H9 (cell line): Measurements from ENCODE around the gene CEBPE. TPM values are rescaled to one million over a fixed set of nuclear protein-coding genes. Genes with fewer than 3 reads are reported as not detected.

Experiments used
- DNase-seq: peaks from one replicate; pipeline ENCODE4 v3.0.0-alpha.2; 2017
- H2AFZ ChIP-seq: one replicate; pipeline ENCODE4 v1.6.1; 2013; ENCODE audit warnings: mild to moderate bottlenecking, low read length, control low read depth, moderate library complexity
- H2AK5ac ChIP-seq: 2 replicates; pipeline ENCODE4 v1.6.1; 2013; ENCODE audit warnings: low read length, control low read depth, mixed read lengths; ENCODE audit not compliant: insufficient read length
- H2BK120ac ChIP-seq: one replicate; pipeline ENCODE4 v1.6.1; 2013; ENCODE audit warnings: low read depth, mild to moderate bottlenecking, low read length, control low read depth, inconsistent platforms; ENCODE audit not compliant: poor library complexity, severe bottlenecking
- H2BK12ac ChIP-seq: 2 replicates; pipeline ENCODE4 v1.6.1; 2013; ENCODE audit warnings: low read length, control low read depth, mixed read lengths, low read depth; ENCODE audit not compliant: insufficient read length
- H2BK15ac ChIP-seq: 2 replicates; pipeline ENCODE4 v1.6.1; 2013; ENCODE audit warnings: low read depth, low read length, control low read depth
- H2BK20ac ChIP-seq: one replicate; pipeline ENCODE4 v1.6.1; 2013; ENCODE audit warnings: low read depth, mild to moderate bottlenecking, low read length, control low read depth, inconsistent platforms; ENCODE audit not compliant: poor library complexity, severe bottlenecking
- H2BK5ac ChIP-seq: 2 replicates; pipeline ENCODE4 v1.6.1; 2013; ENCODE audit warnings: low read length, control low read depth, mixed read lengths; ENCODE audit not compliant: insufficient read length
- H3K14ac ChIP-seq: 2 replicates; pipeline ENCODE4 v1.6.1; 2013; ENCODE audit warnings: low read length, control low read depth; ENCODE audit not compliant: insufficient read depth
- H3K18ac ChIP-seq: 2 replicates; pipeline ENCODE4 v1.6.1; 2013; ENCODE audit warnings: low read depth, mild to moderate bottlenecking, mixed read lengths, low read length, control low read depth; ENCODE audit not compliant: insufficient read length
- H3K23ac ChIP-seq: 2 replicates; pipeline ENCODE4 v1.6.1; 2013; ENCODE audit warnings: low read length, control low read depth, mixed read lengths, low read depth; ENCODE audit not compliant: insufficient read length
- H3K23me2 ChIP-seq: 2 replicates; pipeline ENCODE4 v1.6.1; 2013; ENCODE audit warnings: low read depth, mild to moderate bottlenecking, mixed read lengths, low read length, control low read depth; ENCODE audit not compliant: insufficient read length, poor library complexity, severe bottlenecking
- H3K27ac ChIP-seq: 2 replicates; pipeline ENCODE4 v1.5.1; 2013; ENCODE audit warnings: low read length, control low read depth, mixed read lengths, low read depth; ENCODE audit not compliant: insufficient read length
- H3K27me3 ChIP-seq: 2 replicates; pipeline ENCODE4 v1.6.1; 2013; ENCODE audit warnings: low read length, control low read depth, inconsistent platforms; ENCODE audit not compliant: insufficient read depth
- H3K4ac ChIP-seq: 2 replicates; pipeline ENCODE4 v1.6.1; 2013; ENCODE audit warnings: low read depth, mild to moderate bottlenecking, control low read depth, inconsistent platforms, low read length, moderate library complexity
- H3K4me1 ChIP-seq: 2 replicates; pipeline ENCODE4 v1.6.1; 2013; ENCODE audit warnings: low read length, control low read depth, inconsistent platforms; ENCODE audit not compliant: insufficient read depth
- H3K4me2 ChIP-seq: 2 replicates; pipeline ENCODE4 v1.6.1; 2013; ENCODE audit warnings: low read length, control low read depth, mixed read lengths; ENCODE audit not compliant: insufficient read length, insufficient read depth
- H3K56ac ChIP-seq: 2 replicates; pipeline ENCODE4 v1.6.1; 2013; ENCODE audit warnings: low read depth, mild to moderate bottlenecking, mixed read lengths, low read length, control low read depth; ENCODE audit not compliant: insufficient read length
- H3K79me1 ChIP-seq: 2 replicates; pipeline ENCODE4 v1.6.1; 2013; ENCODE audit warnings: low read depth, mild to moderate bottlenecking, moderate library complexity, low read length, control low read depth, inconsistent platforms; ENCODE audit not compliant: insufficient read depth, poor library complexity, severe bottlenecking
- H3K79me2 ChIP-seq: 2 replicates; pipeline ENCODE4 v1.6.1; 2013; ENCODE audit warnings: low read length, control low read depth, inconsistent platforms; ENCODE audit not compliant: insufficient read depth
- H3K9ac ChIP-seq: 2 replicates; pipeline ENCODE4 v1.6.1; 2013; ENCODE audit warnings: low read length, control low read depth, mixed read lengths; ENCODE audit not compliant: insufficient read length; ENCODE audit errors: extremely low read depth
- H3K9me3 ChIP-seq: one replicate; pipeline ENCODE4 v1.6.1; 2013; ENCODE audit warnings: low read depth, low read length, inconsistent platforms; ENCODE audit not compliant: control insufficient read depth
- H3T11ph ChIP-seq: one replicate; pipeline ENCODE4 v1.6.1; 2013; ENCODE audit warnings: mild to moderate bottlenecking, low read length, control low read depth, inconsistent platforms
- H4K20me1 ChIP-seq: one replicate; pipeline ENCODE4 v1.6.1; 2013; ENCODE audit not compliant: control insufficient read depth, insufficient read length, insufficient read depth
- H4K5ac ChIP-seq: 2 replicates; pipeline ENCODE4 v1.6.1; 2013; ENCODE audit warnings: low read depth, mild to moderate bottlenecking, mixed read lengths, low read length, control low read depth; ENCODE audit not compliant: insufficient read length
- H4K8ac ChIP-seq: replicated peaks from 2 replicates; pipeline ENCODE4 v1.6.1; 2013; ENCODE audit warnings: low read length, control low read depth, mixed read lengths, low read depth; ENCODE audit not compliant: insufficient read length
- H4K91ac ChIP-seq: 2 replicates; pipeline ENCODE4 v1.6.1; 2013; ENCODE audit warnings: low read depth, mild to moderate bottlenecking, moderate library complexity, mixed read lengths, low read length, control low read depth; ENCODE audit not compliant: insufficient read length
- H3K27ac Mint-ChIP-seq, 3 experiments: 2 replicates in 2 of 3; 3 replicates in 1 of 3; pipeline ENCODE4 v1.8.0; 2020 to 2021; ENCODE audit warnings: mixed read lengths in 3 of 3, mild to moderate bottlenecking in 1 of 3, moderate library complexity in 1 of 3
- H3K27me3 Mint-ChIP-seq: 2 replicates; pipeline ENCODE4 v1.8.0; 2021; ENCODE audit warnings: low read depth, mild to moderate bottlenecking, moderate library complexity, mixed read lengths
- H3K36me3 Mint-ChIP-seq, 3 experiments: 2 replicates in 2 of 3; 3 replicates in 1 of 3; pipeline ENCODE4 v1.8.0; 2020 to 2021; ENCODE audit warnings: low read depth in 3 of 3, mixed read lengths in 3 of 3; ENCODE audit not compliant: insufficient read depth in 1 of 3
- H3K4me1 Mint-ChIP-seq, 2 experiments: 2 replicates each; pipeline ENCODE4 v1.8.0; 2020; ENCODE audit warnings: mixed read lengths in 2 of 2
- H3K4me3 Mint-ChIP-seq, 2 experiments: 2 replicates in 1 of 2; 3 replicates in 1 of 2; pipeline ENCODE4 v1.8.0; 2020 to 2021; ENCODE audit warnings: mild to moderate bottlenecking in 2 of 2, mixed read lengths in 2 of 2, moderate library complexity in 1 of 2
- H3K9me3 Mint-ChIP-seq, 2 experiments: 2 replicates in 1 of 2; 3 replicates in 1 of 2; pipeline ENCODE4 v1.8.0; 2020; ENCODE audit warnings: mild to moderate bottlenecking in 2 of 2, mixed read lengths in 2 of 2, moderate library complexity in 1 of 2
- WGBS: extraction: QIAGEN DNeasy Blood & Tissue Kit; methylation state at CpG from one replicate; pipeline ENCODE4 v1.1.7; 2013; ENCODE audit warnings: missing lambda C conversion rate, low lambda C conversion rate, mixed read lengths; ENCODE audit not compliant: insufficient read length; ENCODE audit errors: extremely low coverage; 5-methylcytosine and 5-hydroxymethylcytosine counted together
- total RNA-seq: library from RNA; stranded (reverse); gene quantifications from 2 replicates; pipeline ENCODE4 v1.2.1, GENCODE V29; 2021
- TF ChIP-seq, protein P1 (sequence below): fragments of 200-600 bp; sonication (generic); conservative IDR thresholded peaks from 3 replicates; pipeline ENCODE4 v1.8.0; 2021; ENCODE audit warnings: antibody characterized with exemption, mild to moderate bottlenecking

CEBPE gene
- total RNA-seq, 1 experiment from 2014 or later: not detected

DNA sequence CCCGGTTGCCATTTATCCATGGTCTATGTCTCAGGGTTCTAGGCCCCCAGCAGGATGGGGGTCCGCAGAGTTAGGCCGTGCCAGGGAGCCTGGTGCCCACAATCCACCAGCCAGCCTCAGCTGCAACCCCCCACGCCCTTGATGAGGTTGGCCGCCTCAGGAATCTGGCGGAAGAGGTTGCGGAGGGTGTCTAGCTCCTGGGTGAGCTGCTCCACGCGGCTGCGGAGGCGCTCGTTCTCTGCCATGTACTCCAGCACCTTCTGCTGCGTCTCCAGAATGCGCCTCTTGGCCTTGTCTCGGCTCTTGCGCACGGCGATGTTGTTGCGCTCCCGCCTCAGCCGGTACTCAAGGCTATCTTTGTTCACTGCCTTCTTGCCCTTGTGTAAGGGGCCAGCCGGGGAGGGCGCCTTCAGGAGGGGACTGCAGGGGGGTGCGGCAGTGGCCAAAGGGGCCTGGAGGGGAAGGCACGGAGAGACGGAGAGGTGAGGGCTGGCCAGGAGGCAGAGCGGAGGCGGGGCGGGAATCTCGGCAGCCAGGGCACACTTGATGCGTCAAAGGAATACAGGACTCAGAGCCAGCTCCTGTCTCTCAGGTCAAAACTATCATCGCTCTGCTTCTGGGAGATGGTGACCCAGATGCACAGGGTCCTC, 1.6 kb downstream of the CEBPE start:
- H3K27me3 ChIP-seq: no peaks in the 10 kb centered on the region
- H3K27ac Mint-ChIP-seq: no peak overlapping the region
- H3K9me3 Mint-ChIP-seq: no peaks in the 10 kb centered on the region
- peaks cover 28% of the 10 kb centered on the region for H3K27me3 Mint-ChIP-seq
- no peak overlapping the region for H3K4ac ChIP-seq
- H3K56ac ChIP-seq: no peak overlapping the region
- H3K4me3 Mint-ChIP-seq: no peak overlapping the region
- no peak overlapping the region for H4K91ac ChIP-seq
- no peak overlapping the region for H2BK20ac ChIP-seq
- TF ChIP-seq, protein P1, sequence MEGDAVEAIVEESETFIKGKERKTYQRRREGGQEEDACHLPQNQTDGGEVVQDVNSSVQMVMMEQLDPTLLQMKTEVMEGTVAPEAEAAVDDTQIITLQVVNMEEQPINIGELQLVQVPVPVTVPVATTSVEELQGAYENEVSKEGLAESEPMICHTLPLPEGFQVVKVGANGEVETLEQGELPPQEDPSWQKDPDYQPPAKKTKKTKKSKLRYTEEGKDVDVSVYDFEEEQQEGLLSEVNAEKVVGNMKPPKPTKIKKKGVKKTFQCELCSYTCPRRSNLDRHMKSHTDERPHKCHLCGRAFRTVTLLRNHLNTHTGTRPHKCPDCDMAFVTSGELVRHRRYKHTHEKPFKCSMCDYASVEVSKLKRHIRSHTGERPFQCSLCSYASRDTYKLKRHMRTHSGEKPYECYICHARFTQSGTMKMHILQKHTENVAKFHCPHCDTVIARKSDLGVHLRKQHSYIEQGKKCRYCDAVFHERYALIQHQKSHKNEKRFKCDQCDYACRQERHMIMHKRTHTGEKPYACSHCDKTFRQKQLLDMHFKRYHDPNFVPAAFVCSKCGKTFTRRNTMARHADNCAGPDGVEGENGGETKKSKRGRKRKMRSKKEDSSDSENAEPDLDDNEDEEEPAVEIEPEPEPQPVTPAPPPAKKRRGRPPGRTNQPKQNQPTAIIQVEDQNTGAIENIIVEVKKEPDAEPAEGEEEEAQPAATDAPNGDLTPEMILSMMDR: no peak
- WGBS: no CpG with 5 or more reads among the region's 32 CpGs
- no peak overlapping the region for H3K18ac ChIP-seq
- H3K9me3 ChIP-seq: no peaks in the 10 kb centered on the region
- H3T11ph ChIP-seq: no peak overlapping the region
- no peak overlapping the region for H4K5ac ChIP-seq
- H3K4me1 ChIP-seq: peaks cover 13% of the 10 kb centered on the region
- no peak overlapping the region for H2AFZ ChIP-seq
- H3K23ac ChIP-seq: no peak overlapping the region
- H2BK5ac ChIP-seq: no peak overlapping the region
- H3K9ac ChIP-seq: no peak overlapping the region
- H3K14ac ChIP-seq: no peak overlapping the region
- H3K79me1 ChIP-seq: no peaks in the 10 kb centered on the region
- H2BK120ac ChIP-seq: no peak overlapping the region
- no peaks in the 10 kb centered on the region for H3K79me2 ChIP-seq
- H3K36me3 Mint-ChIP-seq: no peaks in the 10 kb centered on the region; a peak in 1 of 7 replicates
- no peak for DNase-seq
- H4K8ac ChIP-seq: no peak overlapping the region
- H2AK5ac ChIP-seq: no peak overlapping the region
- no peak overlapping the region for H3K4me2 ChIP-seq
- H3K23me2 ChIP-seq: no peaks in the 10 kb centered on the region
- H3K4me1 Mint-ChIP-seq: peaks cover 52 to 58% of the 10 kb centered on the region in 2 experiments
- no peaks in the 10 kb centered on the region for H4K20me1 ChIP-seq
- no peak overlapping the region for H2BK12ac ChIP-seq
- no peak overlapping the region for H2BK15ac ChIP-seq
- H3K27ac ChIP-seq: no peak overlapping the region
